Stimulated activated CD4-positive, alpha-beta T cell treated with anti-CD3 and anti-CD28 coated beads, Interleukin-15, amount 100 ng/mL, for 24 hours (primary cell): ENCODE results near the gene ANKLE1.
"Not testable (repeated sequence)": the region's sequence is repeated elsewhere in the genome, so short reads cannot be mapped to it uniquely, and the experiment has no call there.

Experiments used
- DNase-seq: peaks from one replicate; pipeline ENCODE4 v3.0.0-alpha.2; 2020

Gene ANKLE1

DNA sequence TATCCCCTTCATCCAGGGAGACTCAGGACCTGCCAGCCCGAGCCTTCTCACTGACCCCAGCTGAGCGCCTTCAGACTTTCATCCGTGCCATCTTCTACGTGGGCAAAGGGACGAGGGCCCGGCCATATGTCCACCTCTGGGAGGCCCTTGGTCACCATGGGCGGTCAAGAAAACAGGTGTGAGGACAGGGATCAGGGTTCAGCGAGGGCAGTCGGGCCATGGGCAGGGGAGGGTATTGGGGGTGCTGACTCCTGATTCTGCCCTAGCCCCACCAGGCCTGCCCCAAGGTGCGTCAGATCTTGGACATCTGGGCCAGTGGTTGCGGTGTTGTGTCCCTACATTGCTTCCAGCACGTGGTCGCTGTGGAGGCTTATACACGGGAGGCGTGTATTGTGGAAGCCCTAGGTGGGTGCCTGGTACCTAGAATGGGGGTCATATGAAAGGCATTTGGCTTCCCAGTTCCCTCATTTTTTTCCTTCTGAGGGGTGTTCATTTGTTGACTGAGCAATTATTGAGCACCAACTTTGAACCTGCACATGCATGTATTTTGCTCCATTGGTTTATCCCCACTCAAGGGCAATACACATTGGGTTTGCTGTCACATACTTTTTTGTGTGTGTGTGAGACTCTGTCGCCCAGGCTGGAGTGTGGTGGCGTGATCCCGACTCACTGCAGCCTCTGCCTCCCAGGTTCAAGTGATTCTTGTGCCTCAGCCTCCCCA, 3.9 kb downstream of the ANKLE1 start:
- DNase-seq, result no peak

DNA sequence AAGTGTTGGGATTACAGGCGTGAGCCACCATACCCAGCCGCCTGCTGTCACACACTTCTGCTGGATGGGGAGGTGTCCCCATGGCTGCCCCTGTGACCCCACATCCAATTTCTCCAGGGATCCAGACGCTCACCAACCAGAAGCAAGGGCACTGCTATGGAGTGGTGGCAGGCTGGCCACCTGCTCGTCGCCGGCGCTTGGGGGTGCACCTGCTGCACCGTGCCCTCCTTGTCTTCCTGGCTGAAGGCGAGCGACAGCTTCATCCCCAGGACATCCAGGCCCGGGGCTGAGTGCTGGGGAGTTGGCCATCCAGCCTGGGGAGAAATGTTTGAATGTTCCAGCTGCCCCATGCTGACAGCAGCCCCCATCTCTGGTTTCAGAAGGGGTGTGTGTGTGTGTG, 4.6 kb downstream of the ANKLE1 start:
- no peak for DNase-seq

DNA sequence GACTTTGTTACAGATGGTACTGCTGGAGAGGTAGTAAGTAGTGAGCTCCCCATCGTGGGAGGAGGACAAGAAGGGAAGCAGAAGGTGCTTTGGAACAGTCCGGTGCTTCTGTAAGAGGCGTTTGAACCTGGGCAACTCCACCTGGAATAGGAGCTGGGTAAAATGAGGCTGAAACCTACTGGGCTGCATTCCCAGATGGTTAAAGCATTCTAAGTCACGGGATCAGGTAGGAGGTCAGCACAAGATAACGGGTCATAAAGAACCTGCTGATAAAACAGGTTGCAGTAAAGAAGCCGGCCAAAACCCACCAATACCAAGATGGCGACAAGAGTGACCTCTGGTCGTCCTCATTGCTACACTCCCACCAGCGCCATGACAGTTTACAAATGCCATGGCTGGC, 5.1 kb downstream of the ANKLE1 start:
- no peak for DNase-seq

DNA sequence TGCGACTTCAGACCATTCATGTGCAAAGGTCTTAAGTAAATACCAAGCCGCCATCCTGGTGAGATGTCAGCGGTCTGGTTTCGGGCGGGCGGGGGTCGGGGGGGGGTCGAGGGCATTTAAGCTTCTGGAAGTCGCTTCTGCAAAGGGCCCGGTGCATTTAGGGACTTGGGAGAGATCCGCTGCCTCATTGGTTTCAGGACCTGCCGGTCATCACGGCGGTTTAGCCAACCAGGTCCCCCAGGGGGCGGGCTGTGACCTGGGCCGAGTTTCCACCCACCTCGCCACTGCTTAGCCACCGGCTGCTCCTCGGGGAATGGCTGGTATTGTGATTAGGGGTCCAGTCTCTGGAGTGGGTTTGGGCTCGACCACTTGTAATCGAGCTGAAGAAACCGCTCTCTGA, 7.8 kb downstream of the ANKLE1 start:
- DNase-seq, result peak; percentile 83

DNA sequence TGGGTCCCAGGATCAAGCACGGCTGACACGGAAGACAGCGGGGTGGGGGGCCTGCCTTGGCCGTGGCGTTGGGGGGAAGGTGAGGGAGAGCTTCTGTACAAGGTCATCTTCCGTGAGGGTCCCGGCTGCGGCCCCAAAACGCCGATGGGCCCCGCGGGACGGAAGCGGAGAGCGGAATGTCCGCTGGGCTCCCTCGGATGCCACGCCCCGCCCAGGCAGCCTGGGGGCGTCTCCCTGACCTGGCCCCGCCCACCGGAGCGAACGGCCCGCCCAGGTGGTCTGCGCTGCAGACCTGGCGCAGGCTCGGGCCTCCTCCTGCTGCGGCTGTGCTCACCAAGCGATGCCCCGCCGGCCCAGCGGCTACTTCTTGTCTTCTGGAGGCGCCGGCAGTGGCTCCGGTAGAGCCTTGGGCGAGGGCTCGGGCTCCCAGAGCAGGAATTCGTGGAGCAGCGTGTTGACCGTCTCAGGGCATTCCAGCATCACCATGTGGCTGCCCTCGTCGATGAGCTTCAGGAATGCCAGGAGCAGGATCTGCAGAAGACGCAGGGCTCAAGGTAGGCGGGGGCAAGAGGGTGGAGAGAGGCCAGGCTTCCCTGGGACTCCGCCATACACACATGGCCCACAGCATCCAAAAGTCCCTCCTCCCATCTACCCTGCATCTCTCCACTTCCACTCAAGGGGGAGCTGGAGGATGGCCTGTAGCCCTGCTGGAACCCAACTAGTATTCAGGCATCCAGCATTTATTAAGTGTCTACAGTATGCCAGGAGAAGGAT, 10.8 kb downstream of the ANKLE1 start:
- peak; percentile 86 for DNase-seq

DNA sequence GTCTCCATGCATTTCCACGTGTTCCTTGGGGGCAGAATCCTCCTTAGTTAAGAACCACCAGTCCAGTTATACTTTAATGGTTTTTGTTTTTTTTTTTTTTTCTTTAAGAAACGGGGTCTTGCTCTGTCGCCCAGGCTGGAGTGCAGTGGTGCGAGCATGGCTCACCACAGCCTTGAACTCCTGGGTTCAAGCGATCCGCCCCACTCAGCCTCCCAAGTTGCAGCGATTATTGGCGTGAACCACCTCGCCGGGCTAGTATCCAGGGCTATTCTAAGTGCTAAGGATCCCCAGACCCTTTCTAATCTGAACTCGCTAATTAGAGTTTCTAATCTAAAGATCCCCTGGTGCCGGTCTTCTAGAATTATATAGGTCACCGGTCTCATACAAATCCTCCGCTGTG, 11.9 kb downstream of the ANKLE1 start:
- DNase-seq, result no peak

DNA sequence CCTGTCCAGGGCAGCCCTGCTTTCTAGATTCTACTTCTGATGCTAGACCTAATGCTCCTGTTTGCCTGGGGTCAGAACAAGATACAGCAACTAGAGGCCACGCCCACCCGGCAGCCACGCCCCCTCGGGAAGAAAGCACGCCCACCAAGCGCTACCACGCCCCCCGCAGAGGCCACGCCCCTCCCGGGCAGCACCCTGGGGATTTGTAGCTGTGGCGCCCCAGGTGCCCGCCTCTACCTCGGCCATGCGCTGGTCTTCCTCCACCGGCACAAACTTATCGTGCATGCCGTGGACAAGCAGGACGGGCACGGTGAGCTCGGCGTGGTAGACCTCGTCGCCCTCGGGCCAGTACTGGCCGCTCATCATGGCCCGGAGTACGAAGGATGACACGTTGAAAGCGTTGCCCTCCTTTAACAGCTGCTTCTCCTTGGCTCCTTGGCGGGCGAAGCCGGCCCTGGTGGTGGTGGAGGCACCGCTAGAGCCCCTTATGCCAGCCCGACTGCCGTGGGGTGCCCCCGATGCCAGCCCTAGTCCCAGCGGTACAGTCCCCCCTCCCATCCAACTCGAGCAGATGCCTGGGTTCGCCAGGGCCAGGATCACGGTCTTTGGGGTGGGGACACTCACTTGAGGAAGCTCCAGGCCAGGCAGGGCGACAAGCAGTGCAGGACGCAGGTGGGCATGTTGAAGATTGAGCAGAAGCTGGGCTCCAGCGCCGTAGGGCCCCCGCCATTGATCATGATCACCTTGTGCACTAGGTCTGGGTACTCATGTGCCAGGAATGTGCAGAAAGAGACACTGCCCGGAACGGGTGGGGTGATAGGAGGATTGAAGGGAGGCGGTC, 12.6 kb downstream of the ANKLE1 start:
- peak; percentile 71 for DNase-seq

DNA sequence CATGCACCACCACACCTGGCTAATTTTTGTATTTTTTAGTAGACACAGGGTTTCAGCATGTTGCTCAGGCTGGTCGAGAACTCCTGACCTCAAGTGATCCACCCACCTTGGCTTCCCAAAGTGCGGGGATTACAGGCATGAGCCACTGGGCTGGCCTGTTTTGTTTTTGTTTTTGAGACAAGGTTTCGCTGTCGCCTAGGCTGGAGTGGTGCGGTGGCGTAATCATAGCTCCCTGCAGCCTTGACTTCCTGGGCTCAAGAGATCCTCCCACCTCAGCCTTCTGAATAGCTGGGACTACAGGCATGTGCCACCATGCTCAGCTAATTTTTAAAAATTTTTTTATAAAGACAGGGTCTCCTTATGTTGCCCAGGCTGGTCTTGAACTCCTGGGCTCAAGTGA, 13.8 kb downstream of the ANKLE1 start:
- DNase-seq, result not testable (repeated sequence)

DNA sequence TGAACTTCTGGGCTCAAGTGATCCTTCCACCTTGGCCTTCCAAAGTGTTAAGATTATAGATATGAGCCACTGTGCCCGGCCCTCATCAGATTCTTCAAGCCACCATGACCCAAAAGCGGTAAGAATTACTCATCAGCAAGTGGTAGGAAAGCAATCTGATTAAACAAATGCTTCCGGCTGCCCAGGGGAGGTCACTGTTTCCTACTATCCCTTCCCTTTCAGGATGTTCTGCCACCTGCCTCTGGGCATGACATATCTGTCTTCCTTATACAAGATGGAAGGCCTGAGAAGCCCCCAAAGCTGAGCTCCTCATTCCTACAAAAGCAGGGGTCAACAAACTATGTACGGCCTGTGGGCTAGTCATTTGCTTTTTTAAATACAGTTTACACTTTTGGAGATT, 14.6 kb downstream of the ANKLE1 start:
- DNase-seq, result no peak

DNA sequence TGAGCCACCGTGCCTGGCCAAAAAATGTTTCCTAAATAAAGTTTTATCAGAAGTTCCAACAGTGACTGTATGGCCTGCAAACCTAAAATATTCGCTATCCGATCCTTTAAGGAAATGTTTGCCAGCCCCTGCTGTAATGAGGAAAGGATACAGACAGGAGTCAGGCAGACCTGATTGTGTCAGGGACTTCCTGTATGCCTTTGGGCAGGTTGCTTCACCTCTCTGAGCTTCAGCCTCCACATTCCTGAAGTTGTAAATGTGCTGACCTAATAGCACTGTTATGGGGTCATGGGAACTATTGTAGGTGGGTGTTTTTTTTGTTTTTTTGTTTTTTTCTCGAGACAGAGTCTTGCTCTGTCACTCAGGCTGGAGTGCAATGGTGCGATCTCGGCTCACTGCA, 15.3 kb downstream of the ANKLE1 start:
- no peak for DNase-seq

DNA sequence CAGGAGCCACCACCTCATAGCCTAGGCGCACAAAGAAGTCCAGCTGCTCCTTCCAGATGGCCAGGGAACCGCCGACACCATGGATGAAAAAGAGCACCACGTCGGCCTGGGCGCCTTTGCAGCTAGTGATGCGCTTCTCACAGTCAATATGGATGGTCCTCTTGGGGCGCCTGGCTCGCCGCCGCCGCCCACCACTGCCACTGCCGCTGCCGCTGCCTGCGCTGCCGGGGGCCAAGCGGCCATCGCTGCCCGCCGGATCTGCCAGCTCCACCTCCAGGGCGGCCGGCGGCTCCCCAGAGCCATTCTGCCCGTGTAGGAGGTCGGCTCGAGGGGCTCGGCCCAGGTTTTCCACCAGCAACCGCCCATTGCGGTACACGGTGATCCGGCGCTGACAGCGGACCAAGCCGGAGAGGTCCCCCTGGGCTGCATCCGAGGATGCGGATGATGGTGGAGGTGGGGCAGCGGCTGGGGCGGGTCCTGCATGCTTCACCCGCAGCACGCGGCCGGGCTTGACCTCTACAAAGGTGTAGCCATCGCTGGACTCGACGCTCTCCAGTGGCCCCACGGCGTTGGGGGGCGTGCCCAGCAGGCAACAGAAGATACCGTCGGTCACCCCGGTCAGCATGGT, 19.4 kb downstream of the ANKLE1 start:
- no peak for DNase-seq

DNA sequence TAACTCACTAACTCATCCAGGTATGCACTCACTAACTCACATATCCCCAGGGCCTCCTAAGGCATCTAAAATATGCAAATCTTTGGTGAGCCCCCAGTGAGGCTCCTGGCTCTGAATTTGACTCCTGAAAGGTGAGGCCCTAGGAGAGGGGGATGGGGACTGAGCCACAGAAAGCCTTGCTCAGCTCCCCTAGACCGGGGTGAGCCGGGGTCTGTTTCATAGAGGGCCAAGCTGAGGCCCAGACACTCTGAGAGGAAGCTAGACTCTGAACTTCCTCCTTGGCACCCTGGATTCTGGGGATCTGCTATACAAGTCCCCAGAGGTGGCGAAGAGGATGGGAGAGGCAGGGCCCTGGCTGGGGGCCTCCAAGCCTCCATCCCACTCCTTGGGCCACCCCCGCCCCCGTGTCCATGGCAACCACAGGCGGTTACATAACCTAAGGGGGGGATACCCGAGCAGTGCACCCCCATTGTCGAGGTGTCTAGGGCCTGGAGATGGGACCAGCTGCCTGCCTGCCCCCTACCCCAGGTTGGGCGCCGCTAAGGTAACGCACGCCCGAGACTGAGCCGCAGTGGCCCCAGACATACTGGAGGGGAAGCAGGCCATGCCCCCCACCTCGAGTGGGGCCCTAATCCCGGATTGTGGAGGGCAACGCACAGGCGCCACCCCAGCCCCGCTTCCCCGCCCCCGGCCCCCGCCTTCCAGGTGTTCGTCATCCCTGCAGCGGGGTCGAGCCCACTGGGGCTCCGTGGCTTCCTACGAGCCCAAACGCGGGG, 20.9 kb downstream of the ANKLE1 start:
- no peak for DNase-seq

DNA sequence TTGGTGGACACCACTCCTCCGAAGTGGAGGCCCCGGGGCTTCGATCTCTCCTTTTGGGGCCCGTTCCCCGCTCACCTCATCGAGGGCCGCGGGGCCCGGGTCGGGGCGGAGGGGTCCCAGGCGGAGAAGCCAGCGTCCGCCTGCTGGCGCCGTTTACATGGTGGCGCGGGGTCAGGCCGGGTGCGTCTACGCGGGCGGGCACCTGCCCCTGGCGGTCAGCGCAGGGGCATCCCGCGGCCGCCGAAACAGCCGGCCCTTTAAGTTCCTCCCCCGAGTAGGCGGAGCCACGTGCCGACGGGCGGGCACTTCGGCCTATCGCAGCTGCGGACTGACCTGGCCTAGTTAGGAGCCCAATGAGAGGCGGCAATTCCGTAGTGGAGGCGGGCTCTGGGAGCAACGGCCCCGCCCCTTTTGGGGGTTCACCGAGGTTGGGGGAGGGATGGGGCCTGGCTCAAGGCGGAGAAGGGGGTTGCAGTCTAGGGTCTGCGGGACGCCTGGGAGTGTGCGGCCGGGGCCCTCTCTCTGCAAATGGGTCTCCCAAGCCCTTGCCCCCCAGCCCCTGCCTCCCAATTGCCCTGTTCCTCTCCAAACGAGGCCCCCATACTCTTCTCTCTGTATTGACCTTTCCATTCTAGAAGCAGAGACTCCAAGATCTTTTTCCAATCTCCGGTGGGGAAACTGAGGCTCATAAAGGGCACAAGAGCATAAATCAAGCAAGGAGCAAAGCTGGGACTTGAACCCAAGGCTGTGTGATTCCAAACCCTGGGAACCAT, 21.7 kb downstream of the ANKLE1 start, which contains the start of gene ABHD8:
ABHD8 (minus strand) TSS at position 259 of the 773 bp plus-strand sequence. CDS start 1,809 bp downstream, outside the sequence.
- DNase-seq, result peak; percentile 96

DNA sequence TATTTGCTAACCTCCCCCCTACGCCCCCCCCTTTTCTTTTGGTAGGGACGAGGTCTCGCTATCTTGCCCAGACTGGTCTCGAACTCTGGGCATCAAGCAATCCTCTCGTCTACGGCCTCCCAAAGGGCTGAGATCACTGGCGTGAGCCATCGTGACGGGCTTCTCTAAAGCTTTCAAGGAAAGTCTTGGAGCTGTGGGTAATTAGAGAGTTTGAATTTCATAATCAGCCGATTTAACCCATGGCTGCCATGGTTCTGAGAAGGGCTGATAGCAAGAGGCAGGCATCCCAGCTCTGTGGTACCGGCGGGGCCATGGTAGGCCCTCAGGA, 22.2 kb downstream of the ANKLE1 start:
- no peak for DNase-seq

DNA sequence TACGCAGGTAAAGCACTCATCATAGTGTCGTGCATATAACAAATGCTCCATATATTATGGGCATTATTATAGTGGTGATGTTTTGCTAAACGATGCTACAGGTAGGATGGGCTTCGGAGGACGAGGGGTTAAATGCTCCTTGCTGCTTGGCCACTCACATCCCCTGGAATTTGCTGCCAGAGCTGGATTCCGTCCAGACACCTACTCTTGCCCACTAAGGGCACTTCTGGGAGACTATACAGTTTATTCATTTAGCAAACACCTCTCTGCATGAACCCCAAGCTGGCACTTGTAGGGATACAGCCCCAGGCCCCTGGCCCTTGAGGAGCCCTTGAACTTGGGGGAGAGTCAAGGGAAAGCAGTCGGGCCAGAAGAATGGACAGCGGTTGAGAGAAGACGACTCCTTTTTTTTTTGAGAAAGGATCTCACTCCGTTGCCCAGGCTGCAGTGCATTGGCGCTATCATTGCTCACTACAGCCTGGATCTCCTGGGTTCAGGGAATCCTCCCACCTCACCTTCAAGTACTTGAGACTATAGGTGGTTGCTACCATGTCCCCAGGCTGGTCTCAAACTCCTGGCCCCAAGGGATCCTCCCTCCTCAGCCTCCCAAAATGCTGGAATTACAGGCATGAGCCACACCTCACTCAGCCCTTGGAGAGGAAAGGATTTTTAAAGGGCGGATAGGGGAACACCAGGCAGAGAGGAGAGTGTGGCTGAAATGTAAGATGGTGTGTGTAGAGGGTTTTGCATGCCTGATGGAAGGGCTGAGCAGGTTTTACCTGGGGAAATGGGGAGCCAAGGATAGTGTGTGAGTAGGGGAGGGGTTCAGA, 22.9 kb downstream of the ANKLE1 start:
- DNase-seq, result no peak

DNA sequence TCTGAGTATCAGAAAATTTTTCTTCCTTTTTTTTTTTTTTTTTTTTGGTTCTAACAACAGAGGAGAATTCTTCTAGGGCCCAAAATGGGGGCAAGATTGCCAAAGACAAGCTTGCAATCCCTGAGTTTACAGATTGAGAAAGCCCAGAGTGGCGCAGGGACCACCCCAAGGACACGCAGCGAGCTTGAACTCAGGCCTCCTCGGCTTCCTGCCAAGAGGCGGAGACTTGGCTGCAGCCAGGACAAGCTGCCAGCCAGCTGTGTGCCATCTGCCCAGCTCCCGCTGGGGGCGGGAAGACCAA, 23.5 kb downstream of the ANKLE1 start:
- DNase-seq, result no peak

DNA sequence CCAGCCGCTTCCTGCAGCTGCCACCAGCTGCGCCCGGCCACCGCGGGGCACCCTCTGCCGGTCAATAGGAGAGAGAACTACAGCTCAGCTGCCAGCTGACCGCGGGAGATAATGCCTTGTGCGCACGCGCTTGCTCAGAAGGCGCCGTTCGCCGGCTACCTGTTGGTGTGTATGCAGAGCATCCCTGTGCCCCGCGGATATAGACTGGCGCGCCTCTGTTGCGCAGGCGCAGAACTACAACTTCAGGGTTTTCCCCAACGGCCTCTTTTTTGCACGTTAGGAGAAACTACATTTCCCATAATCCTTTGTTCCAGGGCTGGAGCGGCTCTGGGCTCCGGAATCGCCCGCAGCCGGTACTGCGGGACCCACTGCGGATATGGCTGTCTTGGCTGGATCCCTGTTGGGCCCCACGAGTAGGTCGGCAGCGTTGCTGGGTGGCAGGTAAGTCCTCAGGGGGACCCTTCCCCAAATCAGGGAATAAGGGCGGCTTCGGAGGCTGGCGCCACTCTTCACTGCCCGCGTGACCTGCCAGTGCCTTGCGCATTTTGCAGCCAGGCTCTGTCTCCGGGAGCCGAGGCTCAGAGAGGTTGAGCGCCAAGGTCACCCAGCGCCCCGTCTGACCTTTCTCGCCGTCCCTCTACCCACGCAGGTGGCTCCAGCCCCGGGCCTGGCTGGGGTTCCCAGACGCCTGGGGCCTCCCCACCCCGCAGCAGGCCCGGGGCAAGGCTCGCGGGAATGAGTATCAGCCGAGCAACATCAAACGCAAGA, 24.0 kb downstream of the ANKLE1 start, which contains the start of gene MRPL34:
MRPL34 (plus strand) TSS at position 356 of the 768 bp plus-strand sequence; CDS start at position 377, 21 bp downstream.
- peak; percentile 97 for DNase-seq

DNA sequence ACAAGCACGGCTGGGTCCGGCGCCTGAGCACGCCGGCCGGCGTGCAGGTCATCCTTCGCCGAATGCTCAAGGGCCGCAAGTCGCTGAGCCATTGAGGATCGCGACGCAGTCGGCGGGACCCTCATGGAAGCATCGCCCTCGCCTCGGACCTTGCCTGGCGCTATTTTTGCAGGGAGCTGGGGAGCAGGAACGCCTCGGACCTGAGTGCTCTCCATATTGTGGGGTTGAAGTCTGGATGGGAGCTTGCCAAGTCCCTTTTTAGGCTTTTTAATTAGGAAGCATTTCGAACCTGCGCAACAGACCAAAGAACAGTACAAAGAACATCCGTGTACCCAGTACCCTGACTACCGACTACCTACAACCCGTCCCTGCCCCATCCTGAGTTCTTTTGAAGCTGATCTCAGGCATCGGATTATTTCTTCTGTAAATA, 24.6 kb downstream of the ANKLE1 start:
- no peak for DNase-seq

DNA sequence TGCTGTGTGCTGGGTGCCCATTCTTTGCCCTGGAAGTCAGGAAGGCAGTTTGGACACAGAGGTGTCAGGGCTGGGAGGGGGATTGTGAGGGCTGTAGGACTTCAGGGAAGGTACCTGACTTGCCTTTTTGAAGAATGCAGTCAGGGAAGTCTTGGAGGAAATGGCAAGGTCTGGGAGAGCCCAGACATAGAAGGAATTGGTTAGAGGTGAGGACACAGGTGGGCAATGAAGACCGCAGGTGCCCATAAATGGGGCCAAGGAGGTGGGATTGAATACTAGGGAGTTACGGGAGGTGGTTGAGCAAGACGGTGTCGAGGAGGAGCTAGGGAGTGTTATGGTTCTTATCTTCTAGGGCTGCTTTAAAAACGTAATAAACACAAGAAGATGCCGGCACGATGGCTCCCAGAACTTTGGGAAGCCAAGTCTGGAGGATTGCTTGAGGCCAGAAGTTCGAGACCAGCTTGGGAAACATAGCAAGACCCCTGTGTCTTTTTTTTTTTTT, 26.2 kb downstream of the ANKLE1 start:
- DNase-seq, result no peak
